HepG2 (cell line): ENCODE measurements around the gene BANP. TPM values are rescaled to one million over a fixed set of nuclear protein-coding genes. Genes with fewer than 3 reads are reported as not detected.
A peak's percentile ranks its signal among the peaks of the same experiment; 100 is the strongest.

Experiments
- GABPB1 ChIP-seq: IDR thresholded peaks from 2 replicates; pipeline ENCODE4 v1.6.1; 2016; ENCODE audit warnings: mild to moderate bottlenecking, missing genetic modification reagents, moderate library complexity, missing compliant biosample characterization
- HOXA3 ChIP-seq: sonication (generic); formaldehyde crosslinking; IDR thresholded peaks from 2 replicates; pipeline ENCODE4 v1.5.0; 2020; ENCODE audit warnings: missing genetic modification reagents
- NONO ChIP-seq, 2 experiments: fragments of 450-650 bp in 1 of 2; sonication (generic) in 1 of 2; formaldehyde crosslinking in 1 of 2; IDR thresholded peaks in 1 of 2; conservative IDR thresholded peaks in 1 of 2; 2 replicates each; pipeline versions ENCODE4 v1.6.1 to v1.8.0; 2017 to 2022; ENCODE audit warnings: mild to moderate bottlenecking in 1 of 2, missing genetic modification reagents in 1 of 2, moderate library complexity in 1 of 2
- NR3C1 ChIP-seq: sonication (generic); formaldehyde crosslinking; IDR thresholded peaks from 2 replicates; pipeline ENCODE4 v1.4.0; 2020; ENCODE audit warnings: missing genetic modification reagents
- PRMT3 ChIP-seq: sonication (generic); formaldehyde crosslinking; IDR thresholded peaks from 2 replicates; pipeline ENCODE4 v1.8.1; 2022; ENCODE audit warnings: low read depth, mild to moderate bottlenecking, moderate library complexity, missing genetic modification reagents, borderline replicate concordance
- RAD51 ChIP-seq: fragments of 450-650 bp; IDR thresholded peaks from 2 replicates; pipeline ENCODE4 v1.6.1; 2016; ENCODE audit warnings: borderline replicate concordance
- RFX3 ChIP-seq: IDR thresholded peaks from 2 replicates; pipeline ENCODE4 v1.6.1; 2016; ENCODE audit warnings: missing biosample characterization, missing genetic modification reagents
- SAP130 ChIP-seq: IDR thresholded peaks from 2 replicates; pipeline ENCODE4 v1.6.1; 2016; ENCODE audit warnings: low read depth
- SMC3 ChIP-seq: IDR thresholded peaks from 2 replicates; pipeline ENCODE4 v1.6.1; 2011; ENCODE audit warnings: low read length, improper control_type of control experiment
- SNAPC2 ChIP-seq: sonication (generic); formaldehyde crosslinking; IDR thresholded peaks from 2 replicates; pipeline ENCODE4 v1.8.1; 2022; ENCODE audit warnings: mild to moderate bottlenecking, missing genetic modification reagents
- SP2 ChIP-seq: sonication (generic); formaldehyde crosslinking; IDR thresholded peaks from 2 replicates; pipeline ENCODE4 v1.5.1; 2020; ENCODE audit warnings: mild to moderate bottlenecking, missing genetic modification reagents
- TP53 ChIP-seq: sonication (generic); formaldehyde crosslinking; conservative IDR thresholded peaks from 2 replicates; pipeline ENCODE4 v1.4.0; 2020; ENCODE audit warnings: missing genetic modification reagents
- ZFP82 ChIP-seq: sonication (generic); formaldehyde crosslinking; IDR thresholded peaks from 2 replicates; pipeline ENCODE4 v1.5.1; 2020; ENCODE audit warnings: mild to moderate bottlenecking, missing genetic modification reagents, borderline replicate concordance
- ZNF225 ChIP-seq: sonication (generic); formaldehyde crosslinking; IDR thresholded peaks from 2 replicates; pipeline ENCODE4 v1.4.0; 2020; ENCODE audit warnings: mild to moderate bottlenecking, missing genetic modification reagents
- ZNF431 ChIP-seq: sonication (generic); formaldehyde crosslinking; IDR thresholded peaks from 2 replicates; pipeline ENCODE4 v1.9.0; 2022; ENCODE audit warnings: missing genetic modification reagents, low read depth, mild to moderate bottlenecking, borderline replicate concordance
- ZNF451 ChIP-seq: sonication (generic); formaldehyde crosslinking; IDR thresholded peaks from 2 replicates; pipeline ENCODE4 v1.5.0; 2020; ENCODE audit warnings: mild to moderate bottlenecking, missing genetic modification reagents
- ZNF691 ChIP-seq: sonication (generic); formaldehyde crosslinking; IDR thresholded peaks from 2 replicates; pipeline ENCODE4 v1.4.0; 2020; ENCODE audit warnings: missing genetic modification reagents, low read depth, mild to moderate bottlenecking, borderline replicate concordance
- ZNF772 ChIP-seq: sonication (generic); formaldehyde crosslinking; IDR thresholded peaks from 2 replicates; pipeline ENCODE4 v1.5.0; 2020; ENCODE audit warnings: mild to moderate bottlenecking, missing genetic modification reagents
- ZNF773 ChIP-seq: sonication (generic); formaldehyde crosslinking; IDR thresholded peaks from 2 replicates; pipeline ENCODE4 v1.4.0; 2020; ENCODE audit warnings: missing genetic modification reagents, borderline replicate concordance
- ZSCAN25 ChIP-seq: sonication (generic); formaldehyde crosslinking; IDR thresholded peaks from 2 replicates; pipeline ENCODE4 v1.8.0; 2022; ENCODE audit warnings: mild to moderate bottlenecking, missing genetic modification reagents
- polyA plus RNA-seq, 8 experiments: library from polyadenylated mRNA; depleted of rRNA in 3 of 8; stranded (reverse) in 7 of 8; unstranded in 1 of 8; fragments of >200 nt; fragmentation: Illumina TruSeq in 4 of 8; extraction: Trizol in 4 of 8; gene quantifications; 2 replicates each; pipeline versions ENCODE4 v1.2.1 to v1.2.3, GENCODE V29; 2011 to 2016; ENCODE audit warnings: low read depth in 4 of 8, missing spikeins in 1 of 8, mixed read lengths in 1 of 8; ENCODE audit not compliant: insufficient read depth in 1 of 8
- total RNA-seq, 5 experiments: library from RNA; depleted of rRNA; stranded (reverse); fragments of >200 nt; fragmentation: Illumina TruSeq; extraction: Trizol; gene quantifications; 2 replicates each; pipeline ENCODE4 v1.2.3, GENCODE V29; 2016; ENCODE audit warnings: low read depth in 1 of 5
- TF ChIP-seq, protein P1 (sequence below): sonication (generic); formaldehyde crosslinking; IDR thresholded peaks from 2 replicates; pipeline ENCODE4 v1.5.0; 2020; ENCODE audit warnings: missing genetic modification reagents
- TF ChIP-seq, protein P2 (sequence below): sonication (generic); formaldehyde crosslinking; IDR thresholded peaks from 2 replicates; pipeline ENCODE4 v1.4.0; 2020; ENCODE audit warnings: missing genetic modification reagents, borderline replicate concordance

The BANP gene
- total and polyA plus RNA-seq, 2 of the 13 experiments (the other 11 are each of a cell fraction or from before 2014, with no cell fraction given): 20.2 to 23.8 TPM

DNA sequence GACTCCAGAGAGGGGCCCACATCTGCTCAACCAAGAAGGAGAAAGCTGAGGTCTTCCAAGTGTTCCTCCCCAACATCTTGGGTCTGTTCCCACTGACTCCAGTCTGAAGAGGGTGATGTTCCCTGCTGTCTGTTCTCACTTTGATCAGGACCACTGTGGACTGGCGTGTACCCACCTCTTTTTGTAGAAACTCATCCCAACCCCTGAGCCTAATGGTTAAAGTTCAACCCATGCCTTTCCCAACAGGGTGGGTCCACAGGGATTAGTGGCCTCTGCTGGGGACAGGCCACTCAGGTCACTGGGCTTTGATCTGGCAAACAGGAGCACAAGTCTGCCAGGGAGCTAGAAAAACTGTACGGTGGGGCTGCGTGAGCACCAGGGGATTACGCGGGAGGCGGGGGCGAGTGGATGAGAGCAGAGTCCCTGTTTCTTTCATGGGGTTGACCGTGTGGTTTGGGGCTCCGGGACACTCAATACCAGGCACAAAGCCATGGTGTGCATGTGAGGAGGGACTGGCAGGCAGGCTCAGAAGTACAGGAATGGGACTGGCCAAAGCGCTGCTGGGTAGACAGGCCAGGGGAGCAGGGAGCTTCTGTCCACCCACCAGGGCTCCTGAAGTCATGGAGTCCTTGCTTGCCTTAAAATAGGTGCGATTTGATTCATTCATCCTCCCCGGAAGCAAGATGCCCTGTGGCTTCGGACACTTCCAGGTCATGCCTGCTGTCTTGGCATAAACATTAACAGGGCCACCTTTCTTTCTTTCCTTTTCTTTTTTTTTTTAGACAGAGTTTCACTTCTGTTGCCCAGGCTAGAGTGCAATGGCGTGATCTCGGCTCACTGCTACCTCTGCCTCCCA lies 14.6 kb upstream of the BANP start, which contains the start of gene CA5A (continued):
- TF ChIP-seq PRMT3 (peak; percentile 67; the same call in 1 of the 2 replicates), SMC3 (no peak), ZNF431 (0 out of 2 replicates have a peak, but pooled peaks have one; percentile 15), TP53 (no peak), ZNF451 (CRISPR knock-in tag) (peak; percentile 87), RAD51 (no peak; the same call in 1 of the 2 replicates), SNAPC2 (CRISPR knock-in tag) (peak; percentile 80; the same call in 1 of the 2 replicates), ZSCAN25 (CRISPR knock-in tag) (peak; percentile 91), ZNF773 (CRISPR knock-in tag) (no peak), HOXA3 (CRISPR knock-in tag) (peak; percentile 92), SP2 (CRISPR knock-in tag) (no peak), NR3C1 (CRISPR knock-in tag) (no peak), NONO (IDR thresholded peaks at IDR 0.05) (no peak), NONO (CRISPR knock-in tag; conservative IDR thresholded peaks at IDR 0.05) (peak; percentile 97), SAP130 (CRISPR knock-in tag) (peak; percentile 97), GABPB1 (CRISPR knock-in tag) (peak; percentile 50), RFX3 (CRISPR knock-in tag) (no peak), ZNF772 (CRISPR knock-in tag) (peak; percentile 84; the same call in 1 of the 2 replicates), ZNF225 (CRISPR knock-in tag) (no peak; the same call in 1 of the 2 replicates), ZFP82 (CRISPR knock-in tag) (peak; percentile 82; the same call in 1 of the 2 replicates), ZNF691 (peak; percentile 89; the same call in 1 of the 2 replicates)
- TF ChIP-seq, protein P1, sequence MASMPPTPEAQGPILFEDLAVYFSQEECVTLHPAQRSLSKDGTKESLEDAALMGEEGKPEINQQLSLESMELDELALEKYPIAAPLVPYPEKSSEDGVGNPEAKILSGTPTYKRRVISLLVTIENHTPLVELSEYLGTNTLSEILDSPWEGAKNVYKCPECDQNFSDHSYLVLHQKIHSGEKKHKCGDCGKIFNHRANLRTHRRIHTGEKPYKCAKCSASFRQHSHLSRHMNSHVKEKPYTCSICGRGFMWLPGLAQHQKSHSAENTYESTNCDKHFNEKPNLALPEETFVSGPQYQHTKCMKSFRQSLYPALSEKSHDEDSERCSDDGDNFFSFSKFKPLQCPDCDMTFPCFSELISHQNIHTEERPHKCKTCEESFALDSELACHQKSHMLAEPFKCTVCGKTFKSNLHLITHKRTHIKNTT (CRISPR knock-in tag): no peak
- TF ChIP-seq, protein P2, sequence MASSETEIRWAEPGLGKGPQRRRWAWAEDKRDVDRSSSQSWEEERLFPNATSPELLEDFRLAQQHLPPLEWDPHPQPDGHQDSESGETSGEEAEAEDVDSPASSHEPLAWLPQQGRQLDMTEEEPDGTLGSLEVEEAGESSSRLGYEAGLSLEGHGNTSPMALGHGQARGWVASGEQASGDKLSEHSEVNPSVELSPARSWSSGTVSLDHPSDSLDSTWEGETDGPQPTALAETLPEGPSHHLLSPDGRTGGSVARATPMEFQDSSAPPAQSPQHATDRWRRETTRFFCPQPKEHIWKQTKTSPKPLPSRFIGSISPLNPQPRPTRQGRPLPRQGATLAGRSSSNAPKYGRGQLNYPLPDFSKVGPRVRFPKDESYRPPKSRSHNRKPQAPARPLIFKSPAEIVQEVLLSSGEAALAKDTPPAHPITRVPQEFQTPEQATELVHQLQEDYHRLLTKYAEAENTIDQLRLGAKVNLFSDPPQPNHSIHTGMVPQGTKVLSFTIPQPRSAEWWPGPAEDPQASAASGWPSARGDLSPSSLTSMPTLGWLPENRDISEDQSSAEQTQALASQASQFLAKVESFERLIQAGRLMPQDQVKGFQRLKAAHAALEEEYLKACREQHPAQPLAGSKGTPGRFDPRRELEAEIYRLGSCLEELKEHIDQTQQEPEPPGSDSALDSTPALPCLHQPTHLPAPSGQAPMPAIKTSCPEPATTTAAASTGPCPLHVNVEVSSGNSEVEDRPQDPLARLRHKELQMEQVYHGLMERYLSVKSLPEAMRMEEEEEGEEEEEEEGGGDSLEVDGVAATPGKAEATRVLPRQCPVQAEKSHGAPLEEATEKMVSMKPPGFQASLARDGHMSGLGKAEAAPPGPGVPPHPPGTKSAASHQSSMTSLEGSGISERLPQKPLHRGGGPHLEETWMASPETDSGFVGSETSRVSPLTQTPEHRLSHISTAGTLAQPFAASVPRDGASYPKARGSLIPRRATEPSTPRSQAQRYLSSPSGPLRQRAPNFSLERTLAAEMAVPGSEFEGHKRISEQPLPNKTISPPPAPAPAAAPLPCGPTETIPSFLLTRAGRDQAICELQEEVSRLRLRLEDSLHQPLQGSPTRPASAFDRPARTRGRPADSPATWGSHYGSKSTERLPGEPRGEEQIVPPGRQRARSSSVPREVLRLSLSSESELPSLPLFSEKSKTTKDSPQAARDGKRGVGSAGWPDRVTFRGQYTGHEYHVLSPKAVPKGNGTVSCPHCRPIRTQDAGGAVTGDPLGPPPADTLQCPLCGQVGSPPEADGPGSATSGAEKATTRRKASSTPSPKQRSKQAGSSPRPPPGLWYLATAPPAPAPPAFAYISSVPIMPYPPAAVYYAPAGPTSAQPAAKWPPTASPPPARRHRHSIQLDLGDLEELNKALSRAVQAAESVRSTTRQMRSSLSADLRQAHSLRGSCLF: no peak
